Activated naive CD8-positive, alpha-beta T cell treated with anti-CD3 and anti-CD28 coated beads, Interleukin-2, amount 10 ng/mL, durations not matched to agents 7 days and 5 days (primary cell): ENCODE results near the gene BFSP2. TPM values are rescaled to one million over a fixed set of nuclear protein-coding genes. Genes with fewer than 3 reads are reported as not detected.
"Not testable (repeated sequence)": the region's sequence is repeated elsewhere in the genome, so short reads cannot be mapped to it uniquely, and the experiment has no call there.

Source experiments
- ATAC-seq: fragments of 150-1000 bp; cut with Tn5 transposase; one replicate; pipeline ENCODE4 v1.10.0; 2021; ENCODE audit warnings: low read depth, moderate library complexity
- POLR2A ChIA-PET: fragments of 350-600 bp; sonication (Branson Sonifier 250); formaldehyde crosslinking; loops from one replicate; lab custom pipeline; 2021; ENCODE audit warnings: antibody characterized with exemption; lab: Charles Lee
- DNase-seq: peaks from one replicate; pipeline ENCODE4 v3.0.0; 2021
- H3K27ac Mint-ChIP-seq: one replicate; pipeline ENCODE4 v1.8.0; 2022; ENCODE audit warnings: mild to moderate bottlenecking, mixed read lengths
- H3K27me3 Mint-ChIP-seq: one replicate; pipeline ENCODE4 v1.8.0; 2022; ENCODE audit warnings: mild to moderate bottlenecking, moderate library complexity, mixed read lengths
- H3K36me3 Mint-ChIP-seq: one replicate; pipeline ENCODE4 v1.8.0; 2021; ENCODE audit warnings: mild to moderate bottlenecking, mixed read lengths
- H3K4me1 Mint-ChIP-seq: one replicate; pipeline ENCODE4 v1.8.0; 2021; ENCODE audit warnings: mixed read lengths
- H3K4me3 Mint-ChIP-seq: one replicate; pipeline ENCODE4 v1.8.0; 2022; ENCODE audit warnings: mild to moderate bottlenecking, moderate library complexity, mixed read lengths
- H3K9me3 Mint-ChIP-seq: one replicate; pipeline ENCODE4 v1.8.0; 2021; ENCODE audit warnings: mixed read lengths
- total RNA-seq, 2 experiments: library from RNA; stranded (reverse); gene quantifications; one replicate each; pipeline ENCODE4 v1.2.3, GENCODE V29; 2021

Gene BFSP2
- total RNA-seq, 2 experiments from 2014 or later = not detected

GRCh38 chr3:133488785-133489367 lies 89.0 kb downstream of the BFSP2 start:
- Mint-ChIP-seq H3K4me1 (peaks cover 50% of the 10 kb centered on the region), H3K36me3 (peaks cover 3% of the 10 kb centered on the region), H3K27ac (no peak overlapping the region)

DNA sequence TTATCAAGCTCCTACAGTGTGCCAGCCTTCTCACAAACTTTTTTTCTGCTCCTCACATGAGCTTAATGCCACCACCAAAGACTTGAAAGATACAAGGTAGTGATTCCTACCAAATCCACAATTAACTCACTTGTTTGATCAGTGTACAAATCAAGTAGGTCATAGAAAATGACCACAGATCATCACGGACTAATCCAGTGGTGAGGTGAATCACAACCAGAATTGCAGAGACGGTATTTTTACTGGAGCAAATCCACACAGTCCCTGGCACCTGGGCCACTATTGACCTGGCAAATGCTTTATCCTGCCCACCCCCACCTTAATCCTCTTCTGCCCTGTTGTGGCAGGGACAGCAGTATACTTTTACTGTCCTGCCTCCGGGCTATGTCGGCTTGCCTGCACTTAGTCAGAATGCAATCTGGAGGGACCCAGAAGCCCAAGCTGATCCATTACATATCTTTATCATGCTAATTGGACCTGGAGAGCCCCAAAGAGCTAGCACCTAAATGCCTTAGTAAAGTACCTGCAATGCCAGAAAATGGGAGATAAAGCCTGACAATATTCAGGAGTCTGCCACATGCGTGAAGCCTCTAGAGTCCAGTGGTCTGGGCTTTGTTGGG lies 89.7 kb downstream of the BFSP2 start:
- Mint-ChIP-seq H3K4me3 (peak overlapping the region; percentile 3), H3K36me3 (peaks cover 3% of the 10 kb centered on the region), H3K27ac (peak overlapping the region; percentile 94), H3K4me1 (peaks cover 46% of the 10 kb centered on the region), H3K9me3 (peaks cover 4% of the 10 kb centered on the region), H3K27me3 (no peaks in the 10 kb centered on the region)
- POLR2A ChIA-PET = interaction anchor here (0.6 to 6.1 kb wide), 2 partner anchors 85 to 117 kb away, joined by 3 to 119 read pairs; partner anchors contain the start of gene CDV3
- ATAC-seq (no peak), DNase-seq (no peak)

More at GRCh38 chr3:133488785-133489367, 89.0 kb downstream of the BFSP2 start:
- Mint-ChIP-seq H3K9me3 (peaks cover 4% of the 10 kb centered on the region), H3K4me3 (no peak overlapping the region), H3K27me3 (no peaks in the 10 kb centered on the region)
- DNase-seq (no peak), ATAC-seq (no peak)
- POLR2A ChIA-PET = interaction anchor here (0.6 to 6.1 kb wide), 2 partner anchors 65 to 86 kb away, joined by 3 to 119 read pairs; partner anchors contain the start of gene CDV3

DNA sequence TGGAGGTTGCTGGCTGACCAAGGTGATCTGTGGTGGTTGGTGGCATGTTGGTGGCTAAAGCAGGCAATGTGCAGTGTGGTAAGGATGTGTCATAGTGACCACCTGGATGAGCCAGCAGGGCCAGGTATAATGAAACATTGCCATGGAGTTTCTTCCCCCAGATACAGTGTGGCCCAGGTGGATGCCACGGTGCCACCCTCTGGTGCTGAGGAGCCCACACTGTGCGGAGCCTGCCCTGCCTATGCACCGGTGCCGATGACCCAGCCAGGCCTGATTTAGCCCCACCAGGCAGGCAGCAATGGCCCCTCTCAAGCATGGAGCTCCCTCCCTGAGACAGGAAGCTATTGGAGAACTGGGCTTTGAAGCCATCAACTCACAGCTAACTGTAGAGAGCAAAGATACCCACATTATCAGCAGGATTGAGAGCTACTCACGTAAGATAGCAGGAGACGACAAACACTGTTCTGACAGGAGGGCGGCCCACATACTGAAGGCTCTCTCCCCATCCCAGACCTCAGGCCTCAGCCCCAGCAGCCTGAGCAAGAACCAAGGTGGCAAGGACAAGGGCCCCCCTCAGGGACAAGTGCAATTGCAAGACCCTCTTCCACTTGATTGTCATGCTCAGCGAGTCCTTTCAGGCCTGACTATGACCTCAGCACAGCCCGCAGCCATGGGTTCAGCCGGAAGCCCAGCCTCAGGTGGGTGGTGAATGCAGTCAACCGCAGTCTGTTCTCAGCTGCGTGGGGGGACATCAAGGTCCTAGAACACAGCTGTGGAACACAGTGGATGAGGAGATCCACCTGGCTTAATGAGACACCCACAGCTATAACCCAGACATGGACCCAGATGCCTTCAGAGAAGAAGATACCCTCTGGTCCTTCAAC lies 90.9 kb downstream of the BFSP2 start:
- Mint-ChIP-seq H3K36me3 (peaks cover 3% of the 10 kb centered on the region), H3K27ac (peak overlapping the region; percentile 94), H3K9me3 (peaks cover 4% of the 10 kb centered on the region), H3K4me1 (peaks cover 46% of the 10 kb centered on the region), H3K4me3 (peak overlapping the region; percentile 79), H3K27me3 (no peaks in the 10 kb centered on the region)
- peak; percentile 77 for DNase-seq
- peak; percentile 73 for ATAC-seq
- POLR2A ChIA-PET = interaction anchor here (0.6 to 6.1 kb wide), 10 partner anchors 15 to 172 kb away, joined by 3 to 119 read pairs (median 4); partner anchors contain the start of genes CDV3 and TOPBP1

- Mint-ChIP-seq H3K4me3 (peak overlapping the region; percentile 79), H3K9me3 (peaks cover 3% of the 10 kb centered on the region), H3K27ac (peak overlapping the region; percentile 94), H3K27me3 (no peaks in the 10 kb centered on the region), H3K36me3 (peaks cover 3% of the 10 kb centered on the region), H3K4me1 (peaks cover 46% of the 10 kb centered on the region)
- DNase-seq (peak; percentile 45), ATAC-seq (peak; percentile 16)
- POLR2A ChIA-PET = interaction anchor here (0.7 to 6.1 kb wide), 9 partner anchors 14 to 171 kb away, joined by 3 to 119 read pairs (median 5); partner anchors contain the start of genes CDV3 and TOPBP1
These were observed 91.7 kb downstream of the BFSP2 start for GRCh38 chr3:133491481-133492059.

DNA sequence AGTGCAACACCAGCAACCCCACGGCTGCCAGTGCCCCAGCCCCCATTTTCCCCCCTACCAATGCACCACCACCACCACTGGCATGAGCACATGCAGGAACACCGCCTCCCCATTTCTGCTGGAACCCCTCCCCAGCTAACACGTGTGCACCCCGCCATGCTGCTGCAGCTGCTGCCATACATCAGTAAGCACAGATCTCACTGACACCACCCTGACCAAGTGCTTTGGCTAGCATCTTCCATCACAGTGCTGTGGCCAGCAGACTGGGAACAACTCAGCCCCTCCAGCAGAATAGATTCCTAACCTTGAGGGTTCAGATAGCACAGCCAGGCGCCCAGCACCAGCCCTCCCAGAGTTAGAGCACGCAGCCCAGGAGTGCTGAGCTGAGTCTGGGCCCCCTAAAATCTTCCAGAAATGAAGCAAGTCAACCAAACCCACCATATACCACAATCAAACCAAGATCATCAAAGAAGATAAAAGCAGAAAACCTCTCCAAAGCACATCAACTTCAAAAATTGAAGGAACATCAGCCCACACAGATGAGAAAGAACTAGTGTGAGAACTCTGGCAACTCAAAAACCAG lies 92.4 kb downstream of the BFSP2 start:
- Mint-ChIP-seq H3K9me3 (no peaks in the 10 kb centered on the region), H3K27ac (peak overlapping the region; percentile 94), H3K27me3 (no peaks in the 10 kb centered on the region), H3K4me3 (peak overlapping the region; percentile 70), H3K36me3 (no peaks in the 10 kb centered on the region), H3K4me1 (peaks cover 46% of the 10 kb centered on the region)
- POLR2A ChIA-PET = interaction anchor here (0.7 to 6.1 kb wide), 3 partner anchors 13 to 82 kb away, joined by 3 to 119 read pairs (median 5); partner anchors contain the start of gene CDV3
- DNase-seq (no peak), ATAC-seq (no peak)

GRCh38 chr3:133494469-133494868 lies 94.6 kb downstream of the BFSP2 start:
- ATAC-seq = no peak
- no peaks in the 10 kb centered on the region for H3K36me3 Mint-ChIP-seq
- POLR2A ChIA-PET = interaction anchor here (1.0 kb wide), 1 partner anchor 79 kb away, joined by 4 read pairs; the partner anchor contains the start of gene CDV3
- H3K9me3 Mint-ChIP-seq = no peaks in the 10 kb centered on the region
- no peak overlapping the region for H3K27ac Mint-ChIP-seq
- no peaks in the 10 kb centered on the region for H3K27me3 Mint-ChIP-seq
- no peak overlapping the region for H3K4me3 Mint-ChIP-seq
- DNase-seq = no peak
- H3K4me1 Mint-ChIP-seq = peaks cover 39% of the 10 kb centered on the region

GRCh38 chr3:133502542-133502941 lies 102.7 kb downstream of the BFSP2 start:
- ATAC-seq, POLR2A ChIA-PET, H3K27me3 Mint-ChIP-seq, DNase-seq, H3K27ac Mint-ChIP-seq, H3K36me3 Mint-ChIP-seq, H3K9me3 Mint-ChIP-seq, H3K4me3 Mint-ChIP-seq: not testable (repeated sequence)
- H3K4me1 Mint-ChIP-seq = peaks cover 17% of the 10 kb centered on the region

DNA sequence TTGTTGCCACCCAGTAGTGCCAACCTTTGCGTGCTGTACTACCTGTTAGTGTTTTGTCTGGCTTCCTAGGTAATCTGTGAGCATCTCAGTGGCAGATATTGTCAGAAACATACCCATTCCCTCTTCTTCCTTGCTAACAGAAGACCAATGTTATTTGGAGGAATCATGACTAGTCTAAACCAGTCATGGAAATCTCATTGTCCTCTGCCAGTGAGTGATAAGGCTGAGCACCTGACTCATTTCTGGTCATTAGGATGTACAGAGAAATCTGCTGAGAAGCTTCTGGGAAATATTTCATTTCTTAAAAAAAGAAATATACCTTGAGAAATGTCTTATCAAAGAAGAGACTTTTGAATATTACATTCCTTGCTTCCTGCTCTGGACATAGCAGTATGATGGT lies 103.6 kb downstream of the BFSP2 start:
- Mint-ChIP-seq H3K4me3 (no peak overlapping the region), H3K9me3 (no peaks in the 10 kb centered on the region), H3K27me3 (peaks cover 4% of the 10 kb centered on the region), H3K36me3 (peaks cover 1% of the 10 kb centered on the region), H3K27ac (no peak overlapping the region), H3K4me1 (peaks cover 17% of the 10 kb centered on the region)
- no peak for DNase-seq
- POLR2A ChIA-PET = interaction anchor here (3.0 kb wide), 1 partner anchor 69 kb away, joined by 19 read pairs; the partner anchor contains the start of gene CDV3
- no peak for ATAC-seq

- peaks cover 4% of the 10 kb centered on the region for H3K27me3 Mint-ChIP-seq
- H3K27ac Mint-ChIP-seq = no peak overlapping the region
- ATAC-seq (no peak), DNase-seq (no peak)
- peaks cover 12% of the 10 kb centered on the region for H3K4me1 Mint-ChIP-seq
- POLR2A ChIA-PET = interaction anchor here (3.0 kb wide), 1 partner anchor 68 kb away, joined by 19 read pairs; the partner anchor contains the start of gene CDV3
- H3K36me3 Mint-ChIP-seq = peaks cover 1% of the 10 kb centered on the region
- no peaks in the 10 kb centered on the region for H3K9me3 Mint-ChIP-seq
- H3K4me3 Mint-ChIP-seq = no peak overlapping the region
These were observed 104.9 kb downstream of the BFSP2 start for GRCh38 chr3:133504736-133505135.

- Mint-ChIP-seq H3K4me1 (peaks cover 12% of the 10 kb centered on the region), H3K27ac (peak overlapping the region; percentile 93), H3K9me3 (no peaks in the 10 kb centered on the region), H3K4me3 (peak overlapping the region; percentile 71), H3K36me3 (peaks cover 1% of the 10 kb centered on the region), H3K27me3 (peaks cover 4% of the 10 kb centered on the region)
- ATAC-seq (no peak), DNase-seq (no peak)
- POLR2A ChIA-PET = interaction anchor here (0.8 to 3.0 kb wide), 4 partner anchors 14 to 69 kb away, joined by 3 to 19 read pairs (median 4); partner anchors contain the start of gene CDV3
These were observed 106.0 kb downstream of the BFSP2 start for GRCh38 chr3:133505813-133506212.

GRCh38 chr3:133506215-133506901 lies 106.5 kb downstream of the BFSP2 start:
- Mint-ChIP-seq H3K4me1 (peaks cover 12% of the 10 kb centered on the region), H3K9me3 (no peaks in the 10 kb centered on the region), H3K27me3 (no peaks in the 10 kb centered on the region), H3K4me3 (peak overlapping the region; percentile 71), H3K27ac (peak overlapping the region; percentile 93), H3K36me3 (peaks cover 1% of the 10 kb centered on the region)
- DNase-seq (no peak), ATAC-seq (peak; percentile 100)
- POLR2A ChIA-PET = interaction anchor here (0.8 to 3.0 kb wide), 4 partner anchors 15 to 68 kb away, joined by 3 to 19 read pairs (median 4); partner anchors contain the start of gene CDV3
